Caco-2 (cell line): ENCODE results near the gene EEF2. TPM values are rescaled to one million over a fixed set of nuclear protein-coding genes. Genes with fewer than 3 reads are reported as not detected.

Experiments
- BruUV-seq: library from RNA; stranded (reverse); fragments of 400-500 nt; replicated peaks from 2 replicates; lab custom pipeline; 2021; lab: Mats Ljungman, UMichigan
- CTCF ChIA-PET: fragments of 300-600 bp; sonication (Branson Sonifier 250); formaldehyde crosslinking; loops from one replicate; lab custom pipeline; 2022; ENCODE audit warnings: antibody characterized with exemption; lab: Charles Lee
- POLR2A ChIA-PET: fragments of 300-600 bp; sonication (Branson Sonifier 250); formaldehyde crosslinking; loops from one replicate; lab custom pipeline; 2022; ENCODE audit warnings: antibody characterized with exemption; lab: Charles Lee
- DNase-seq, 2 experiments: peaks; one replicate each; pipeline versions ENCODE4 v3.0.0 to v3.0.0-alpha.2; 2020 to 2022
- H3K27me3 ChIP-seq: replicated peaks from 2 replicates; pipeline ENCODE4 v1.6.0; 2011; ENCODE audit warnings: low read length; ENCODE audit not compliant: control insufficient read depth, insufficient read depth
- H3K36me3 ChIP-seq: 2 replicates; pipeline ENCODE4 v1.5.1; 2011; ENCODE audit warnings: low read length; ENCODE audit not compliant: control insufficient read depth, insufficient read depth
- H3K4me1 ChIP-seq: fragments of 250-450 bp; sonication (Bioruptor Pico); 2 replicates; pipeline ENCODE4 v1.5.1; 2020; ENCODE audit warnings: mild to moderate bottlenecking
- H3K4me3 ChIP-seq: 2 replicates; pipeline ENCODE4 v1.5.1; 2011; ENCODE audit warnings: low read depth, mild to moderate bottlenecking, control low read depth, low read length
- H3K9me3 ChIP-seq: fragments of 250-450 bp; sonication (Bioruptor Pico); 2 replicates; pipeline ENCODE4 v1.5.1; 2020; ENCODE audit warnings: mild to moderate bottlenecking, moderate library complexity
- H3K27ac Mint-ChIP-seq: one replicate; pipeline ENCODE4 v1.8.0; 2022; ENCODE audit warnings: mixed read lengths; ENCODE audit not compliant: unreplicated experiment
- H3K27me3 Mint-ChIP-seq: one replicate; pipeline ENCODE4 v1.8.0; 2022; ENCODE audit warnings: mixed read lengths; ENCODE audit not compliant: insufficient read depth, unreplicated experiment
- H3K36me3 Mint-ChIP-seq: one replicate; pipeline ENCODE4 v1.8.0; 2022; ENCODE audit warnings: mild to moderate bottlenecking, mixed read lengths; ENCODE audit not compliant: insufficient read depth, unreplicated experiment
- H3K4me1 Mint-ChIP-seq: one replicate; pipeline ENCODE4 v1.8.0; 2022; ENCODE audit warnings: low read depth, mixed read lengths; ENCODE audit not compliant: unreplicated experiment
- H3K4me3 Mint-ChIP-seq: one replicate; pipeline ENCODE4 v1.8.0; 2022; ENCODE audit warnings: mild to moderate bottlenecking, moderate library complexity, mixed read lengths; ENCODE audit not compliant: unreplicated experiment
- H3K9me3 Mint-ChIP-seq: one replicate; pipeline ENCODE4 v1.8.0; 2022; ENCODE audit warnings: mixed read lengths; ENCODE audit not compliant: unreplicated experiment
- CTCF ChIP-seq, 2 experiments: fragments of 200-600 bp in 1 of 2; IDR thresholded peaks; 1 replicate in 1 of 2; 2 replicates in 1 of 2; pipeline versions ENCODE4 v1.5.1 to v1.8.0; 2011 to 2022; ENCODE audit warnings: antibody characterized with exemption in 1 of 2, control low read depth in 1 of 2, inconsistent platforms in 1 of 2, low read depth in 1 of 2, low read length in 1 of 2, mild to moderate bottlenecking in 1 of 2, moderate library complexity in 1 of 2; ENCODE audit not compliant: insufficient read depth in 1 of 2, severe bottlenecking in 1 of 2, unreplicated experiment in 1 of 2
- intact Hi-C: fragments of 100-400 bp; cut with micrococcal nuclease; formaldehyde crosslinking; loops from one replicate; pipeline ENCODE4 v1.10.0; 2022; ENCODE audit not compliant: unreplicated experiment
- total RNA-seq: library from RNA; stranded (reverse); gene quantifications from 2 replicates; pipeline ENCODE4 v1.2.3, GENCODE V29; 2022

Gene EEF2
- total RNA-seq, 1 experiment from 2014 or later: 2,157 TPM

GRCh38 chr19:3975637-3976087, 9.6 kb downstream of the EEF2 start:
- CTCF ChIA-PET: interaction anchor here (0.7 kb wide), 1 partner anchor 8 kb away, joined by 5 read pairs; no protein-coding TSS in a partner anchor
- no peak overlapping the region for H3K4me3 Mint-ChIP-seq
- Histone ChIP-seq H3K4me1 (no peaks in the 10 kb centered on the region), H3K4me3 (no peak overlapping the region), H3K27me3 (no peaks in the 10 kb centered on the region), H3K9me3 (no peaks in the 10 kb centered on the region), H3K36me3 (peaks cover 20% of the 10 kb centered on the region)
- H3K9me3 Mint-ChIP-seq: no peaks in the 10 kb centered on the region
- no TSS peak for BruUV-seq
- H3K4me1 Mint-ChIP-seq: no peaks in the 10 kb centered on the region
- no peaks in the 10 kb centered on the region for H3K27me3 Mint-ChIP-seq
- no peak overlapping the region for H3K27ac Mint-ChIP-seq
- no peak for DNase-seq
- POLR2A ChIA-PET: no interaction called here
- TF ChIP-seq CTCF (IDR thresholded peaks at IDR 0.05; ENCODE audit: insufficient read depth in 1 of 2, low read depth in 1 of 2, low read length in 1 of 2, severe bottlenecking in 1 of 2, unreplicated experiment in 1 of 2): no peak
- intact Hi-C loops: no loop called here
- H3K36me3 Mint-ChIP-seq: peaks cover 68% of the 10 kb centered on the region

- peaks cover 19% of the 10 kb centered on the region for H3K36me3 ChIP-seq
- H3K4me1 Mint-ChIP-seq: peaks cover 2% of the 10 kb centered on the region
- no peaks in the 10 kb centered on the region for H3K27me3 ChIP-seq
- POLR2A ChIA-PET: no interaction called here
- H3K27me3 Mint-ChIP-seq: no peaks in the 10 kb centered on the region
- no peak for TF ChIP-seq CTCF (IDR thresholded peaks at IDR 0.05; ENCODE audit: insufficient read depth in 1 of 2, low read depth in 1 of 2, low read length in 1 of 2, severe bottlenecking in 1 of 2, unreplicated experiment in 1 of 2)
- H3K4me3 Mint-ChIP-seq: no peak overlapping the region
- H3K4me1 ChIP-seq: no peaks in the 10 kb centered on the region
- H3K4me3 ChIP-seq: no peak overlapping the region
- DNase-seq: no peak
- no peaks in the 10 kb centered on the region for H3K9me3 ChIP-seq
- intact Hi-C loops: no loop called here
- no peaks in the 10 kb centered on the region for H3K9me3 Mint-ChIP-seq
- BruUV-seq: no TSS peak
- peaks cover 68% of the 10 kb centered on the region for H3K36me3 Mint-ChIP-seq
- CTCF ChIA-PET: interaction anchor here (0.6 to 0.7 kb wide), 2 partner anchors 9 to 13 kb away, joined by 5 to 7 read pairs; no protein-coding TSS in a partner anchor
- H3K27ac Mint-ChIP-seq: no peak overlapping the region
These were observed 10.1 kb downstream of the EEF2 start for GRCh38 chr19:3975144-3975543.

DNA sequence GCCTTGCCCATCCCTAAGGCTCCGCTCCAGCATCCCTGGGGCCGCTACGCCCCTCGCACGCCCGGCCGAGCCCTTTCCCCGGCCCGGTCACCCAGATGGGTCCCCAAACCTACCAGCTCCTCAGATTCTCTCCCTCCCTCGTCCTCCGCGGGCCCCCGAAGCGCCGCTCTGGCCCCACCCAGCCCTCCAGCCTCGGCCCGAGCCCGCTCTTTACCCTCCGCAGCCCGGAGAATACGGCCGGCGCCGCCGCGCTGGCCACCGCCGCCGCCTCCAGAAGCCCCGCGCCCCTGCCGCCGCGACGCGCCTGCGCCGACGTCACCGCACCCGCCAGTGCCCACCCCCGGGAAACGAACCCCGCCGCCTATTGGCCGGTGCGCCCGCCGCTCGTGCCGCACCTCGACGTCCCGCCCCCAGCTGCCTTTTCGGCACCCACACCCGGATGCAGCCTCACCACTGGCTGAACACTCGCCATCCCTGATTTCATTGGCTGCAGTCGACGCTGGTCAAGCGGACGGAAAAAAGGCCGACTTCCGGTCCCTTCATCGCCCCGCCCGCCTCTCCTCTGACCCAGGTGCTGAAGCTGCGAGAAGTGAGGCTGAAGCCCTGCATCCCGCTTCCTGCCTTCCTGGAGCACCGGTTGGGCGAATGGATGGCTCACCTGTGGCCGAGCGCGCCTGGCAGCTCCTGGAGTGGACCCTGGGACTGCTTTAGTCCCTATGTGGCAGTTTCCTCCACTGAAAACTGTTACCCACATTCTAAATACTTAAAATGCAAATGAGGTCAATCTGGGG, 14.3 kb downstream of the EEF2 start, which contains the start of gene DAPK3:
DAPK3 (minus strand) TSS at position 292 of the 791 bp plus-strand sequence. CDS start 1,364 bp downstream, outside the sequence.
- CTCF ChIA-PET: interaction anchor here (0.5 to 1.9 kb wide), 6 partner anchors 14 to 229 kb away, joined by 3 to 21 read pairs (median 4); partner anchors contain the start of gene EEF2
- DNase-seq: peak; percentile 98
- no TSS peak for BruUV-seq
- H3K27me3 Mint-ChIP-seq: no peaks in the 10 kb centered on the region
- Histone ChIP-seq H3K27me3 (no peaks in the 10 kb centered on the region), H3K36me3 (peaks cover 1% of the 10 kb centered on the region; the same call in 1 of the 2 replicates), H3K4me1 (peaks cover 28% of the 10 kb centered on the region), H3K9me3 (no peaks in the 10 kb centered on the region), H3K4me3 (peak within 1 kb of the TSS; percentile 97)
- POLR2A ChIA-PET: interaction anchor here (0.6 to 3.6 kb wide), 5 partner anchors 11 to 431 kb away, joined by 3 to 67 read pairs (median 5); partner anchors contain the start of gene EEF2
- TF ChIP-seq CTCF (IDR thresholded peaks at IDR 0.05; ENCODE audit: insufficient read depth in 1 of 2, low read depth in 1 of 2, low read length in 1 of 2, severe bottlenecking in 1 of 2, unreplicated experiment in 1 of 2): no peak
- intact Hi-C loops: no loop called here
- H3K27ac Mint-ChIP-seq: peak within 1 kb of the TSS; percentile 79
- peaks cover 67% of the 10 kb centered on the region for H3K36me3 Mint-ChIP-seq
- H3K4me3 Mint-ChIP-seq: peak within 1 kb of the TSS; percentile 78
- H3K4me1 Mint-ChIP-seq: peaks cover 22% of the 10 kb centered on the region
- H3K9me3 Mint-ChIP-seq: no peaks in the 10 kb centered on the region
